ENCODE measurements around the gene F2RL1.
"Not testable (repeated sequence)": the region's sequence is repeated elsewhere in the genome, so short reads cannot be mapped to it uniquely, and the experiment has no call there.

F2RL1 gene

GRCh38 chr5:76808141-76808691 is 10.6 kb upstream of the F2RL1 start:
- FAIRE-seq: no peak

GRCh38 chr5:76809141-76809540 is 9.7 kb upstream of the F2RL1 start:
- no peak for FAIRE-seq

GRCh38 chr5:76810236-76810635 is 8.6 kb upstream of the F2RL1 start:
- no peak for FAIRE-seq

- FAIRE-seq: no peak
Observed at GRCh38 chr5:76811214-76811613, 7.6 kb upstream of the F2RL1 start.

- FAIRE-seq: not testable (repeated sequence)
Observed at GRCh38 chr5:76812209-76812608, 6.6 kb upstream of the F2RL1 start.

- no peak for FAIRE-seq
Observed at GRCh38 chr5:76813982-76814562, 4.8 kb upstream of the F2RL1 start.

GRCh38 chr5:76816110-76816831 is 2.6 kb upstream of the F2RL1 start:
- no peak for FAIRE-seq

GRCh38 chr5:76819851-76820525 is 1.2 kb downstream of the F2RL1 start:
- no peak for FAIRE-seq

GRCh38 chr5:76820526-76820890 is 1.7 kb downstream of the F2RL1 start:
- FAIRE-seq: no peak

GRCh38 chr5:76821136-76821535 is 2.3 kb downstream of the F2RL1 start:
- FAIRE-seq: no peak

- not testable (repeated sequence) for FAIRE-seq
Observed at GRCh38 chr5:76822105-76822731, 3.4 kb downstream of the F2RL1 start.

GRCh38 chr5:76826416-76826815 is 7.6 kb downstream of the F2RL1 start:
- FAIRE-seq: not testable (repeated sequence)

GRCh38 chr5:76831110-76831452 is 12.3 kb downstream of the F2RL1 start:
- FAIRE-seq: no peak

GRCh38 chr5:76836181-76836580 is 17.4 kb downstream of the F2RL1 start:
- no peak for FAIRE-seq

- FAIRE-seq: no peak
Observed at GRCh38 chr5:76836585-76836984, 17.8 kb downstream of the F2RL1 start.

GRCh38 chr5:76838481-76839261 is 19.8 kb downstream of the F2RL1 start:
- FAIRE-seq: no peak

- FAIRE-seq: no peak
Observed at GRCh38 chr5:76841361-76841760, 22.5 kb downstream of the F2RL1 start.

- FAIRE-seq: no peak
Observed at GRCh38 chr5:76845890-76846289, 27.1 kb downstream of the F2RL1 start.

- FAIRE-seq: no peak
Observed at GRCh38 chr5:76849419-76850291, 30.8 kb downstream of the F2RL1 start, which contains the start of gene S100Z. Gene S100Z, plus strand, starts transcription at chr5:76850014. Its CDS starts 25,346 bp downstream, at chr5:76875360.

GRCh38 chr5:76850543-76851145 is 31.8 kb downstream of the F2RL1 start:
- no peak for FAIRE-seq

GRCh38 chr5:76851728-76852369 is 33.0 kb downstream of the F2RL1 start:
- no peak for FAIRE-seq

Measured in A204.1 (cell line).